GM10847 (cell line): ENCODE data around the gene EFNB2.
A peak's percentile ranks its signal among the peaks of the same experiment; 100 is the strongest.

Experiments
- POLR2A ChIP-seq: IDR thresholded peaks from 2 replicates; pipeline ENCODE4 v1.6.1; 2011; ENCODE audit not compliant: insufficient read length; ENCODE audit errors: extremely low read depth

Gene EFNB2

DNA sequence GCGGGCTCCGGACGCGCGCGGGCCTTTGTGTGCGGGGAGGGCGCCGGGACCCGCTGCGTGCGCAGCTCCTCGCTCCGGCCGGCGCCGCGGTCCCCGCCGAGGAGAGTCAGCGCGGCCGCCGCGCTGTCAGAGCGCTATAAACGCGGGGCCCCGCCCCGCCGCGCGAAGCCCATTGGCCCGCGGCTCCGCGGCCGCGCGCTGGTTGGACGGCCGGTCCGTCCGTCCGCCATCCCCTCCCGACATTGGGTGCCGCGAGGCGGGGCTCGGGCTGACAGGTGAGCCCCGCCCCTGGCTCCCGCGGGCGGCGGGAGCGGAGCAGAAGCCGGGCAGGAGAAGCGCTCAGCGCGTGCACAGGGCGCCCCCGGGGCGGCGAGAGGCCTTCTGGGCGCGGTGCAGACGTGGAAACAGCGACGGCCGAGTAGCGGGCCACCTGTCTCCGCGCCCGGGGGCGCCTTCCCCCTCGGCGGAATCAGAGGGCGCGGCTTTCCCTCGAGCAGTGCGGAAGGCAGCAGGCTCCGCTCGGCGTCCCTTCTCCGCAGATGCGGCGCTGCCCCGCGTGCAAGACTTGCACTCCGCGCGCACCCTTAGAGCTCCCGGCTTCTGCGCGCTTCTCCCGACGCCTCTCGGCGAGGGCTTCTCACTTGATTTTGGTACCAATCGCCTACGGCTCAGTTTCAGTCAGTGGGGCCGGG is at the start of gene EFNB2:
Gene EFNB2, minus strand, starts transcription at position 111 of the 692 bp plus-strand sequence. CDS start 698 bp downstream, outside the sequence.
- peak; percentile 53 for TF ChIP-seq POLR2A

GRCh38 chr13:106581225-106581624 is 45.8 kb upstream of the EFNB2 start:
- no peak for TF ChIP-seq POLR2A

- TF ChIP-seq POLR2A, result no peak
These were observed 40.4 kb upstream of the EFNB2 start for GRCh38 chr13:106575896-106576295.

GRCh38 chr13:106573868-106574267 is 38.4 kb upstream of the EFNB2 start:
- TF ChIP-seq POLR2A, result no peak

DNA sequence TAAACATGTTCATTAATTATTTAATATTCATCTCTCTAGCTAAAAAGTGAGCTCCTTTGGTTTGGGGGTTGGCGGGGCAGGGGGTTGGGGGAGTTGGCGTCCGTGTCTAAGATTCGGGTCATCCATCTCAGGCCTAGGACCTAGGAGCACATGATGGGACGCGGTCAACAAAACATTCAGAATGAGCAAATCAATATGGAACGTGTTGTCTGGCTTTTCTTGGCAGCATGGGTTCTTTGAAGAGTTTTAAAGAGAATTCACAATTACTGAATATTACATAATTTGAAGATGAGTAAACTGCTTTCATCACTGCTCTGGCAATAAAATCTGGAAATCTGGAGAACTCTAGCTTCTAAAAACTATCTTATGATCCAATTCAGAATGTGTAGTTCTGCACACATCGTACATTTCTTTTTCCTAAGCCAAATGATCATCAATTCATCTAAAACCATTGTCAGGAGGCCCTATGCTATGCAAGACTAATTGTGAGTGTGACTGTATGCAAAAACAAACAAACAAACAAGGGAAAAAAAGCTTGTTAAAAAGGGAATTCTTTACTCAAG is 37.9 kb upstream of the EFNB2 start:
- no peak for TF ChIP-seq POLR2A

DNA sequence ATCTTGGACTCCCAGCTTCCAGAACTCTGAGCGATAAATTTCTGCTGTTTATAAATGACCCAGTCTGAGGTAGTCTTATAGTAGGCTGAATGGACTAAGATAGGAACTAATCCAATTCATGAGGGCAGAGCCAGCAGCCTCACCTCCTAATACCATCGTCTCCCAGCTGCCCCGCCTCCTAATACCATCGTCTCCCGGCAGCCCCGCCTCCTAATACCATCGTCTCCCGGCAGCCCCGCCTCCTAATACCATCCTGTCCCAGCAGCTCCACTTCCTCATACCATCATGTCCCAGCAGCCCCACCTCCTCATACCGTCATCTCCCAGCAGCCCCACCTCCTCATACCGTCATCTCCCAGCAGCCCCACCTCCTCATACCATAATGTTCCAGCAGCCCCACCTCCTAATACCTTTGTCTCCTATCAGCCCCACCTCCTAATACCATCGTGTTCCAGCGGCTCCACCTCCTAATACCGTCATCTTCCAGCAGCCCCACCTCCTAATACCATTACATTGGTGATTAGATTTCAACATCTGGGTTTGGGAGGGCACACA is 34.9 kb upstream of the EFNB2 start:
- no peak for TF ChIP-seq POLR2A

GRCh38 chr13:106569233-106570095 is 34.0 kb upstream of the EFNB2 start:
- TF ChIP-seq POLR2A, result no peak

DNA sequence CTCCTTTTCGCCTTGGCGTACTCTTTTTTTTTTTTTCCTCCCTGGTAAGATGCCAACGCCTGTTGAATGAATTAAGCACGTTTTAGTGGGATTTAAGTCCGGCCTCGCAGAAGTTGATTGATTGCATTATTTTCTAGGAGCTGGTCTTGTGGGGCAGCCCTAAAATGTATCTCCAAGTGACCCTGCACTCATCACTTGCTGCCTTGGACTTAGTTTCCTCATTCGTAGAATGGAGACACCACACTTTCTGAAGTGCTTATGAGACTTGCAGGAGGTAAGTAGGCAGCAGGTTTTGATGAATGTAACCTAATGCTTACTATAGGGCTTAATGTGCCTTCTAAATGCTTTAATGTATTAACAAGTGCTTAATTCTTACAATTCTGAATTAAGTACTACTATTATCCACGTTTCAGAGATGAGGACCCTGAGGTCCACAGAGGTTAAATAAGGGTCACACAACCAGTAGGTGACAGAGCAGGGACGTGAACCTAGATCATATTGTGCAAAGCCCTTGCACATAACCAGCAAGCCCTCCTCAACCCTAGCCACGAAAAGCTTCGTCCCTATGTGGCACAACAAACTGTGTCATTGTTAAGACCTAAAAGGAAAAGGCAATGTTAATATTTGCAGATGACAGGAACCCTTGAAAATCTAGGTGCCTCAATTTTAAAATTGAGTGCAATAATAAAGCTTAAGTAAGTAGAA is 33.0 kb upstream of the EFNB2 start:
- TF ChIP-seq POLR2A, result no peak

DNA sequence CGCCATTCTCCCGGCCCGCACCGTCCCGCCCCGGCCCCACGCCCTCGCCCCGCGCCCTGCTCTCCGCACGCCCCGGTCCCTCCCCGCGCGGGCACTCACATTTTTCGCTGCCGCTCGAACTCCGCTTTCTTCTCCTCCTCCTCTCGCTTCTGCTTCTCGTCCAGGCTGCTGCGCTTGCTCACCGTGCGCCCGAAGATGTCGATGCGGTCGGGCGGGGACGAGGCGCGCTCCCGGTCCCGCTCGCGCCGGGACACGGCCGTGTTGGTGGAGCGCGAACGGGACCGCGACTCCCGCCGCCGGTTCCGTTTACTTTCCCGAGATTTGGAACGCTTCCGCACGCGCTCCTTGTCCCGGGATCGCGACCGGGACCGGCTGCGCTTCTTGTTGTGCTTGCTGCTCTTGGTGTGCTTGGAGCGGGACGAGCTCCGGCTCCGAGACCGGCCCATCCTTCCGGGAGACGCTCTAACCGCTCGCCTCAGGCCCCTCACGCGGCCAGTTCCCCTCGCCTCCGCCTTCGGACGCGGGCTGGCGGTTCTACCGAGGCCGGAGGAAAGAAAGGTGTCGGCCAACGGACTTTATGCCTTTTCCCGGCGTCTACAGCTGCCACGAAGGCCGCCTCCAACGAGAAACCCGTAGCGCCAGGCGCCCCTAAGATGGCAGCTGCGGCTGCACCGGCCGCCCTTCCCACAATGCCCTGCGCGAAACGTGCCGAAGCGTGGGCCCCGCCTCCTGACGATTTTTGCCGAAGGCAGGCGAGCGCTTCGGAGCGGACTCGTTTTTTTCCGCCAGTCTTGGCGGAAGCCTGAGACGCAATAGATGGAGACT is 32.2 kb upstream of the EFNB2 start, which contains the start of gene ARGLU1:
Gene ARGLU1, minus strand, starts transcription at position 664 of the 825 bp plus-strand sequence. Its CDS starts 218 bp downstream, at position 446.
- peak; percentile 86 for TF ChIP-seq POLR2A

GRCh38 chr13:106566641-106567473 is 31.4 kb upstream of the EFNB2 start:
- peak; percentile 16 for TF ChIP-seq POLR2A

GRCh38 chr13:106565127-106565775 is 29.8 kb upstream of the EFNB2 start:
- no peak for TF ChIP-seq POLR2A

DNA sequence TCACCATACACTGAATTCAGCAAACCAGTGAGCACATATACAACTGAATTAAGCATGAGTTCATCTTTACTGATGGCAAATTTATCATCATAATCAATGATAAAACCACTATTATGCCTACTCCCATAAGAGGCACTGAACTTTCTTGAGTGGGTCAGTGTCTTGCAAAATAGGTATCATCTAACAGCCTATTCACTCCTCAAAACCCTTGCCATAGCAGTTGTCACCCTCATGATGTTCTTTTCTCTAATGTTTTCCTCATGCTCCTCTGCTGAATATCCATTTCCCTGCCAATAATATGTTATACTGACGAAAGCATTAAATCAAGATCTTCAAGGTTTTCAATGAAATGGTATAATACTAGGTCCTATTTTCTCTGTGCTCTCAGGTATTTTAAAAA is 26.8 kb upstream of the EFNB2 start:
- no peak for TF ChIP-seq POLR2A
